ENCODE measurements around the gene TLL1.

GRCh38 chr4:165879641-165880040 lies 6.6 kb downstream of the TLL1 start:
- TF ChIP-seq CTCF (IDR thresholded peaks at IDR 0.05; ENCODE audit: borderline replicate concordance, extremely low read depth, low read length, poor library complexity, severe bottlenecking) (no peak), EZH2 (IDR thresholded peaks at IDR 0.05; ENCODE audit: borderline replicate concordance, low read depth, low read length, severe bottlenecking) (no peak)
